Measurements from ENCODE around the gene GNG7.

DNA sequence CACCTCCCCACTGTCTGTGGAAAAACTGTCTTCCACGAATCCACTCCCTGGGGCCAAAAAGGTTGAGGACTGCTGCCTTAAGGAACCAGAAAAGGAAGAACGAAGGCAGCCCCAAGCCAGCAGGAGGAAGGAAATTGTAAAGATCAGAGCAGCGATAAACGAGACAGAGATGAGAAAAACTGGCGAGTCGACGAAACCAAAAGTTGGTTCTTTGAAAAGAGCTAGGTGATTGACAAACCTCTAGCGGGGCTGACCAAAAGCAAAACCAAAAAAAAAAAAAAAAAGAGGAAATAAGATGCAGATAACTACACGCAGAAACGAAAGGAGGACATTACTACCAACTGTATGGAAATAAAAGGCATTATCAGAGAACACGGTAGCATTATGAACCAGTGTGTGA, 149.6 kb downstream of the GNG7 start:
- TF ChIP-seq, protein P1, sequence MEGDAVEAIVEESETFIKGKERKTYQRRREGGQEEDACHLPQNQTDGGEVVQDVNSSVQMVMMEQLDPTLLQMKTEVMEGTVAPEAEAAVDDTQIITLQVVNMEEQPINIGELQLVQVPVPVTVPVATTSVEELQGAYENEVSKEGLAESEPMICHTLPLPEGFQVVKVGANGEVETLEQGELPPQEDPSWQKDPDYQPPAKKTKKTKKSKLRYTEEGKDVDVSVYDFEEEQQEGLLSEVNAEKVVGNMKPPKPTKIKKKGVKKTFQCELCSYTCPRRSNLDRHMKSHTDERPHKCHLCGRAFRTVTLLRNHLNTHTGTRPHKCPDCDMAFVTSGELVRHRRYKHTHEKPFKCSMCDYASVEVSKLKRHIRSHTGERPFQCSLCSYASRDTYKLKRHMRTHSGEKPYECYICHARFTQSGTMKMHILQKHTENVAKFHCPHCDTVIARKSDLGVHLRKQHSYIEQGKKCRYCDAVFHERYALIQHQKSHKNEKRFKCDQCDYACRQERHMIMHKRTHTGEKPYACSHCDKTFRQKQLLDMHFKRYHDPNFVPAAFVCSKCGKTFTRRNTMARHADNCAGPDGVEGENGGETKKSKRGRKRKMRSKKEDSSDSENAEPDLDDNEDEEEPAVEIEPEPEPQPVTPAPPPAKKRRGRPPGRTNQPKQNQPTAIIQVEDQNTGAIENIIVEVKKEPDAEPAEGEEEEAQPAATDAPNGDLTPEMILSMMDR (IDR thresholded peaks at IDR 0.05), result no peak
- TF ChIP-seq POLR2A (IDR thresholded peaks at IDR 0.05), result no peak
